HEK293 (cell line): Measurements from ENCODE around the gene COL9A2.

Source experiments
- ELK4 ChIP-seq: IDR thresholded peaks from 2 replicates; pipeline ENCODE4 v1.6.1; 2011; ENCODE audit warnings: mild to moderate bottlenecking, low read depth, low read length, borderline replicate concordance
- KLF7 ChIP-seq: fragments of 450-650 bp; formaldehyde crosslinking; IDR thresholded peaks from 2 replicates; pipeline ENCODE4 v1.5.1; 2016; ENCODE audit warnings: missing biosample characterization, missing genetic modification characterization, borderline replicate concordance
- MYNN ChIP-seq: fragments of 450-650 bp; formaldehyde crosslinking; IDR thresholded peaks from 2 replicates; pipeline ENCODE4 v1.5.1; 2016; ENCODE audit warnings: missing biosample characterization, missing genetic modification characterization, borderline replicate concordance
- SP3 ChIP-seq: fragments of 450-650 bp; formaldehyde crosslinking; IDR thresholded peaks from 2 replicates; pipeline ENCODE4 v1.5.1; 2016; ENCODE audit warnings: missing biosample characterization, missing genetic modification characterization
- ZBTB48 ChIP-seq: fragments of 450-650 bp; formaldehyde crosslinking; IDR thresholded peaks from 2 replicates; pipeline ENCODE4 v1.5.1; 2016; ENCODE audit warnings: missing biosample characterization, missing genetic modification characterization
- ZNF274 ChIP-seq, 2 experiments: fragments of 200-500 bp in 1 of 2; fragments of 450-650 bp in 1 of 2; sonication (Bioruptor generic) in 1 of 2; formaldehyde crosslinking in 1 of 2; IDR thresholded peaks; 2 replicates each; pipeline versions ENCODE4 v1.5.1 to v1.6.1; 2014 to 2016; ENCODE audit warnings: borderline replicate concordance in 1 of 2, inconsistent platforms in 1 of 2, low read length in 1 of 2, missing biosample characterization in 1 of 2, missing genetic modification characterization in 1 of 2
- ZNF311 ChIP-seq: fragments of 450-650 bp; formaldehyde crosslinking; IDR thresholded peaks from 2 replicates; pipeline ENCODE4 v1.5.1; 2017; ENCODE audit warnings: missing biosample characterization, missing genetic modification characterization, borderline replicate concordance
- ZNF335 ChIP-seq: fragments of 450-650 bp; formaldehyde crosslinking; conservative IDR thresholded peaks from 2 replicates; pipeline ENCODE4 v1.5.1; 2016; ENCODE audit warnings: missing biosample characterization, missing genetic modification characterization
- ZNF629 ChIP-seq: fragments of 450-650 bp; formaldehyde crosslinking; IDR thresholded peaks from 2 replicates; pipeline ENCODE4 v1.5.1; 2017; ENCODE audit warnings: missing biosample characterization, missing genetic modification characterization
- TF ChIP-seq, protein P1 (sequence below): fragments of 450-650 bp; formaldehyde crosslinking; IDR thresholded peaks from 2 replicates; pipeline ENCODE4 v1.5.1; 2016; ENCODE audit warnings: missing biosample characterization, missing genetic modification characterization
- TF ChIP-seq, protein P2 (sequence below): fragments of 450-650 bp; formaldehyde crosslinking; IDR thresholded peaks from 2 replicates; pipeline ENCODE4 v1.5.1; 2016; ENCODE audit warnings: missing biosample characterization, missing genetic modification characterization

DNA sequence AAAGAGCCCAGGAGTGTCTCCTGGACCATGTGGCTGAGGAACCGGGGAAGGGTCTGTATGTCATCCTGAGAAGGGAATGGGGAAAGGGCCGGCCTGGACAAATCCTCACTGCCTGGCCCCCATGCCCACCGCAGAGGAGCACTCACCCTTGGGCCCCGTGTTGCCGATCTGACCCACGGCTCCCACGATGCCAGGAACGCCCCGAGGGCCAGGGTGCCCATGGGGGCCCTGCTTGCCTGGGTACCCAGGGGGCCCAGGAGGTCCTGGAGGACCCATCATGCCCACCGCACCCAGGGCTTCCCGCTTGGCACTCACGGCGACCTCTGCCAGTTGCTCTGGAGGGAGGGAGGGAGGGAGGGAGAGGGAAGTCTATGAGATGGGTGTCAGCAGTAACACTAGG, 14.6 kb downstream of the COL9A2 start:
- TF ChIP-seq, protein P1, sequence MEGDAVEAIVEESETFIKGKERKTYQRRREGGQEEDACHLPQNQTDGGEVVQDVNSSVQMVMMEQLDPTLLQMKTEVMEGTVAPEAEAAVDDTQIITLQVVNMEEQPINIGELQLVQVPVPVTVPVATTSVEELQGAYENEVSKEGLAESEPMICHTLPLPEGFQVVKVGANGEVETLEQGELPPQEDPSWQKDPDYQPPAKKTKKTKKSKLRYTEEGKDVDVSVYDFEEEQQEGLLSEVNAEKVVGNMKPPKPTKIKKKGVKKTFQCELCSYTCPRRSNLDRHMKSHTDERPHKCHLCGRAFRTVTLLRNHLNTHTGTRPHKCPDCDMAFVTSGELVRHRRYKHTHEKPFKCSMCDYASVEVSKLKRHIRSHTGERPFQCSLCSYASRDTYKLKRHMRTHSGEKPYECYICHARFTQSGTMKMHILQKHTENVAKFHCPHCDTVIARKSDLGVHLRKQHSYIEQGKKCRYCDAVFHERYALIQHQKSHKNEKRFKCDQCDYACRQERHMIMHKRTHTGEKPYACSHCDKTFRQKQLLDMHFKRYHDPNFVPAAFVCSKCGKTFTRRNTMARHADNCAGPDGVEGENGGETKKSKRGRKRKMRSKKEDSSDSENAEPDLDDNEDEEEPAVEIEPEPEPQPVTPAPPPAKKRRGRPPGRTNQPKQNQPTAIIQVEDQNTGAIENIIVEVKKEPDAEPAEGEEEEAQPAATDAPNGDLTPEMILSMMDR: no peak
- TF ChIP-seq, protein P2, sequence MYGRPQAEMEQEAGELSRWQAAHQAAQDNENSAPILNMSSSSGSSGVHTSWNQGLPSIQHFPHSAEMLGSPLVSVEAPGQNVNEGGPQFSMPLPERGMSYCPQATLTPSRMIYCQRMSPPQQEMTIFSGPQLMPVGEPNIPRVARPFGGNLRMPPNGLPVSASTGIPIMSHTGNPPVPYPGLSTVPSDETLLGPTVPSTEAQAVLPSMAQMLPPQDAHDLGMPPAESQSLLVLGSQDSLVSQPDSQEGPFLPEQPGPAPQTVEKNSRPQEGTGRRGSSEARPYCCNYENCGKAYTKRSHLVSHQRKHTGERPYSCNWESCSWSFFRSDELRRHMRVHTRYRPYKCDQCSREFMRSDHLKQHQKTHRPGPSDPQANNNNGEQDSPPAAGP (tag by site-specific recombination): no peak
- TF ChIP-seq ZBTB48 (tag by site-specific recombination): no peak
- no peak for TF ChIP-seq MYNN (tag by site-specific recombination)
- TF ChIP-seq ZNF311 (tag by site-specific recombination): no peak
- TF ChIP-seq ZNF335: no peak
- TF ChIP-seq SP3 (tag by site-specific recombination): no peak
- no peak for TF ChIP-seq KLF7
- no peak for TF ChIP-seq ELK4
- TF ChIP-seq ZNF629 (tag by site-specific recombination): no peak
- TF ChIP-seq ZNF274 (IDR thresholded peaks at IDR 0.05; ENCODE audit: low read length): no peak
- TF ChIP-seq ZNF274 (tag by site-specific recombination; IDR thresholded peaks at IDR 0.05; ENCODE audit: borderline replicate concordance): no peak
